ENCODE results near the gene NUDT14. TPM values are rescaled to one million over a fixed set of nuclear protein-coding genes. Genes with fewer than 3 reads are reported as not detected.

The NUDT14 gene
- total RNA-seq: 10 to 100 TPM; 13.3 to 18.2 TPM

DNA sequence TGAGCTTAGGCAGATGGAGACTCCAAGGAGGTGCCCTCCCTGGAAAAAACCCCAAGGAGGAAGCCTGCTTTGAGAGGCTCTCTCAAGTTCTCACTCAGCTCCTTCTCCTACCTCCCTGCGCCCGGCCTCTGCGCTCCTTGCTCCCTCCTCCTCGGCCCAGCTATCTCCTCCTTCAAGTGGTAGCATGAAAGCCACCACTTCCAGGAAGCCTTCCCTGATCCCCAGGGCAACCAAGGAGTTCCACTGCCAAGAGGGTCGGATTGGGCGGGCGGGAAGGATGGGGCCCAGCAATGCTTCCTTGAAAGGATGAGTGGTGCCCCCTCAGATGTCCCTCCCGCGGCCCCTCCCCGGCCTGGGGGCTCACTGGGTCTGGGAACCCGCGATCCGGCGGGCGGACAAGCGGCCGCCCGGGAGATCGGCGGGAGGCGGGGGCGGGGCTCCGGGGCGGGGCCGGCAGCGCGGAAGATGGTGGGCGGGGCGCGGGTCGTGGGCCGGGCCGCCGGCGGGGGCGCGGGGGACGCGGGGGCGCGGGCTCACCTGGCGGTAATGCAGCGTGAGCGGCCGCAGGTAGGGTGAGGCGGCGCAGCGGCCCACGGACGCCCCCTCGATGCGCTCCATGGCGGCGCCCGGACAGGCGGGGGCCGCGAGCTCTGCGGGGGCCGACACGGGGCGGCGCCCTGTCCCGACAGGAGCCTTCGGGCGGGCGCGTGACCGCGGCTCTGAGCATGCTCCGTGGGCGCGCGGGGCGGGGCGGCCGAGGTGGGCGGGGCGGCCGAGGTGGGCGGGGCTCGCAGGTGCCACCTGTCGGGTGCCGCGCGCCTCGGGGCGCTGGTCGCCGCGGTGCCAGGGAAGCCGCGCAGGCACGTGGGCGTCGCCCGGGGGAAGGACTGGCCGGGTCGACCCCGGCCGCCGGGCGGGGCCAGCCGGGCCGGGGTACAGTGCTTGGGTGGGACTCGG, at the start of gene NUDT14:
NUDT14 (minus strand) TSS at position 721 of the 957 bp plus-strand sequence; CDS start at position 618, 103 bp downstream.
- no peaks in the 10 kb centered on the region for H3K27me3 Mint-ChIP-seq (ENCODE audit: low read depth)
- no peaks in the 10 kb centered on the region for H3K36me3 Mint-ChIP-seq (ENCODE audit: insufficient read depth in 2 of 2)
- ATAC-seq (replicated peaks in 1 of 2): peak; percentile 84 to 87
- no peaks in the 10 kb centered on the region for H3K9me3 Mint-ChIP-seq
- H3K4me3 Mint-ChIP-seq: peak within 1 kb of the TSS; percentile 45 to 73
- no peaks in the 10 kb centered on the region for H3K4me1 Mint-ChIP-seq (ENCODE audit: low read depth)
- no peak within 1 kb of the TSS for H3K27ac Mint-ChIP-seq
- peak; percentile 75 to 82 for DNase-seq

DNA sequence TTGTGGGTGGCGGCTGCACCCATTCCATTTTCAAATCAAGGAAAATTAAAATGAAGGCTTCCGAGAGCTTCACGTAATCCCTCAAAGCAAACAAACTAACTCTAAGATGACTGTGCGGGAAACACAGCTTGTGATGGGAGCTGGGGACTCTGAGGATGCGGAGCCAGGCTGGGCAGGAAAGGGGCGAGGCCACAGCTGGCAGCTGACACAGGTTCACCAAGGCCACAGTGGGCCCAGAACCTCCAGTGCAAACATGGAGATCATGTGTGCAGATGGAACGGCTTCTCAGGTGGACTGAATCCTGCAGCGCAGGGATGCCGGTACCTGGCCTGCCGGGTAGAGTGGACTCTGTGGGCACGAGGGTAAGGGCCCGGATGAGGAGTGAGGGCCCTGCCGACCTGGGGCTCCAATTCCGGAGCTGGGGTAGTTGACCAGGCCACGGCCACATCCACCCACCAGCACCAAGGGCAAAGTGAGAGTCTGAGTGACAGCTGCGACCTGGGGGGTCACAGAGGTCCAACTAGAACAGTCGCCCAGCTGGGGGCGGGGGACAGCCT, 48.1 kb upstream of the NUDT14 start:
- no peaks in the 10 kb centered on the region for H3K9me3 Mint-ChIP-seq
- DNase-seq (no peak), ATAC-seq (replicated peaks in 1 of 2) (no peak)
- peaks cover 0 to 1% of the 10 kb centered on the region in 2 donors for H3K36me3 Mint-ChIP-seq (ENCODE audit: insufficient read depth in 2 of 2)
- no peaks in the 10 kb centered on the region for H3K27me3 Mint-ChIP-seq (ENCODE audit: low read depth)
- H3K4me3 Mint-ChIP-seq: no peak overlapping the region
- H3K27ac Mint-ChIP-seq: no peak overlapping the region
- no peaks in the 10 kb centered on the region for H3K4me1 Mint-ChIP-seq (ENCODE audit: low read depth)

DNA sequence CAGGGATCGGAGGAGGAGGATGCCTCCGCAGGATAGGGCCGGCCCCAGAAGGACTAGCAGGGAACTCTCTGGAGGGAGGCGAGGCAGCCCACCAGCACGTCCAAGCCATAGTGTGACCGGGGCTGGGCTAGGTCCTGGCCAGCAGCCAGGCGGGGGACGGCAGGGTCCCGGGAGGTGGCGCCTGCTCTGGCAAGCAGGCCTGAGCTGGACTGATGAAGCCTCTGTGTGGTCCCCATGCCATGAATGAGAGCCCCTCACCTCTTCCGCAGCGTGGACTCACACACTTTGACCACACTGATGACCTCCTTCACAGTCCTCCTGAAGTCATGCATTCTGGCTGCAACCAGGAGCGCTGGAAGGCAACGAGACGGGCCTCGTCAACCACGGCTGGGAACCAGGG, 47.5 kb upstream of the NUDT14 start:
- H3K27ac Mint-ChIP-seq: no peak overlapping the region
- no peaks in the 10 kb centered on the region for H3K4me1 Mint-ChIP-seq (ENCODE audit: low read depth)
- H3K36me3 Mint-ChIP-seq (ENCODE audit: insufficient read depth in 2 of 2): peaks cover 0 to 1% of the 10 kb centered on the region in 2 donors
- no peak overlapping the region for H3K4me3 Mint-ChIP-seq
- DNase-seq: no peak
- ATAC-seq (replicated peaks in 1 of 2): no peak
- H3K27me3 Mint-ChIP-seq (ENCODE audit: low read depth): no peaks in the 10 kb centered on the region
- no peaks in the 10 kb centered on the region for H3K9me3 Mint-ChIP-seq

GRCh38 chr14:105227346-105227745, 46.2 kb upstream of the NUDT14 start:
- Mint-ChIP-seq H3K27ac (no peak overlapping the region), H3K4me3 (no peak overlapping the region), H3K27me3 (ENCODE audit: low read depth) (no peaks in the 10 kb centered on the region), H3K36me3 (ENCODE audit: insufficient read depth in 2 of 2) (peaks cover 0 to 1% of the 10 kb centered on the region in 2 donors), H3K4me1 (ENCODE audit: low read depth) (no peaks in the 10 kb centered on the region), H3K9me3 (no peaks in the 10 kb centered on the region)
- ATAC-seq (replicated peaks in 1 of 2) (no peak), DNase-seq (no peak)

DNA sequence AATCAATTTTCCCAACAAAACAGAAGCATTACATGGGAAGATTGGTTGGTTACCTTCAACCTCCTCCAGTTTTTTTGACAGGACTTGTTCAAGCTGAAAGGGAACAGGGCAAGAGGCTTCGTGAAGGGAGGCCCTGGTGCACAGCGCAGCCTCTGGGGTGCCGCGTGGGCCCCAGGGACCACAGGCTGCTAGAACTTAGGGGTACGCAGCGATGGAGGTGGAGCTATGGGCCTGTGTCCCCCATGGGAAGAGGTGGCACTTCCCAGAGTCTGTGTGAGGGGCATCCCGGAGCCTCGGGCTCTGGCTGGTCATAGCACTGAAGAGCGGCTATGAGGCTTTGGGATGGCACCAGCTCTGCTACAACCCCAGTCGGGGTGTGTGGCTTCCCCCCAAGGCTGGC, 45.1 kb upstream of the NUDT14 start:
- H3K9me3 Mint-ChIP-seq: no peaks in the 10 kb centered on the region
- no peak overlapping the region for H3K4me3 Mint-ChIP-seq
- ATAC-seq (replicated peaks in 1 of 2): no peak
- H3K27me3 Mint-ChIP-seq (ENCODE audit: low read depth): no peaks in the 10 kb centered on the region
- H3K4me1 Mint-ChIP-seq (ENCODE audit: low read depth): no peaks in the 10 kb centered on the region
- DNase-seq: no peak
- peaks cover 0 to 1% of the 10 kb centered on the region in 2 donors for H3K36me3 Mint-ChIP-seq (ENCODE audit: insufficient read depth in 2 of 2)
- H3K27ac Mint-ChIP-seq: no peak overlapping the region

- Mint-ChIP-seq H3K27ac (peak overlapping the region; percentile 33), H3K4me3 (no peak overlapping the region), H3K36me3 (ENCODE audit: insufficient read depth in 2 of 2) (peaks cover 0 to 1% of the 10 kb centered on the region in 2 donors), H3K27me3 (ENCODE audit: low read depth) (no peaks in the 10 kb centered on the region), H3K4me1 (ENCODE audit: low read depth) (no peaks in the 10 kb centered on the region), H3K9me3 (no peaks in the 10 kb centered on the region)
- no peak for DNase-seq
- ATAC-seq (replicated peaks in 1 of 2): no peak
These were observed 43.9 kb upstream of the NUDT14 start for GRCh38 chr14:105224845-105225570.

DNA sequence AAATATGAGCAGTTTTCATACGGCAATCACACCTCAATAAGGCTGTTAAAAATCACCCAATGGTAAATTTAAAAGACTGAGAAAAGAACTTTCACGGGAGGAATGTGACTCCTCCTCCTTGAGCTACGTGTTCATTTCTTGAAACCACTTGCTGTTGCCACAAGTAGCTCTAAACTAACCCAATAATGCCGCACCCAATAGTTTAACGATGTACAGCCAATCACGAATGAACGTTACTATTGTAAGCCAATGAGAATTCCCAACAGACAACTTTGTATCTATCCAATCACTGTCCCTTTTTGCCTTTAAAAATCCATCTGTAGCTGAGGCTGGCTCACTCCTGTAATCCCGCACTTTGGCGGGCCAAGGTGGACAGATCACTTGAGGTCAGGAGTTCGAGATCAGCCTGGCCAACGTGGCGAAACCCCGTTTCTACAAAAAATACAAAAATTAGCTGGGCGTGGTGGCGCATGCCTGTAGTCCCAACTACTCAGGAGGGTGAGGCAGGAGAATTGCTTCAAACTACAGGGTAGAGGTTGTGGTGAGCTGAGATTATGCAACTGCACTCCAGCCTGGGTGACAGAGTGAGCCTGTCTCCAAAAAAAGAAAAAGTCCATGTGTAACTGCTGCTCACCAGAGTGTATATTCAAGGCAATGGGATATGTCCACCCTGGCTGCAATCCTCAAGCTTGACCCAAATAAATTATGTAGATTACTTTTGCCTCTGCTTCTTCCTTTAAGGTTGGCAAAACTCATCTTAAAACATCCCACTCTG, 42.8 kb upstream of the NUDT14 start:
- Mint-ChIP-seq H3K36me3 (ENCODE audit: insufficient read depth in 2 of 2) (peaks cover under 1 to 1% of the 10 kb centered on the region in 2 donors), H3K4me1 (ENCODE audit: low read depth) (no peaks in the 10 kb centered on the region), H3K27ac (no peak overlapping the region), H3K27me3 (ENCODE audit: low read depth) (no peaks in the 10 kb centered on the region), H3K9me3 (no peaks in the 10 kb centered on the region), H3K4me3 (no peak overlapping the region)
- ATAC-seq (replicated peaks in 1 of 2) (no peak), DNase-seq (no peak)

DNA sequence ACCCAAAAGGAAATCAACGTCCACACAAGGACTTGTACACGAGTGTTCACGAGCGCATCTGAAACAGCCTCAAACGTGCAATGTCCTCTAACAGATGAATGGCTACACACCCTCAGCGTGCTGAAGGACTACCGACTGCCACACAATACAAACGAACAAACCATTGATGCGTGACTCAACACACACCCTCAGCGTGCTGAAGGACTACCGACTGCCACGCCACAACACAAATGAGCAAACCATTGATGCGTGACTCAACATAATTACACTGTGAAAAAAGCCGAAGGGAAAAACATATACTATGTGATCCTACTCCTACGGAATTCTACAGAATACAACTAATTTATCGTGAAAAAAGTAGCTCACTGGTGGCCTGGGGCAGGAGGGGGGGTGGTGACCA, 42.1 kb upstream of the NUDT14 start:
- Mint-ChIP-seq H3K4me3 (no peak overlapping the region), H3K27me3 (ENCODE audit: low read depth) (no peaks in the 10 kb centered on the region), H3K36me3 (ENCODE audit: insufficient read depth in 2 of 2) (peaks cover 1 to 3% of the 10 kb centered on the region in 2 donors), H3K9me3 (no peaks in the 10 kb centered on the region), H3K27ac (no peak overlapping the region), H3K4me1 (ENCODE audit: low read depth) (no peaks in the 10 kb centered on the region)
- ATAC-seq (replicated peaks in 1 of 2): no peak
- no peak for DNase-seq

- no peak overlapping the region for H3K27ac Mint-ChIP-seq
- no peaks in the 10 kb centered on the region for H3K9me3 Mint-ChIP-seq
- no peaks in the 10 kb centered on the region for H3K4me1 Mint-ChIP-seq (ENCODE audit: low read depth)
- no peak overlapping the region for H3K4me3 Mint-ChIP-seq
- peaks cover 2 to 3% of the 10 kb centered on the region in 2 donors for H3K36me3 Mint-ChIP-seq (ENCODE audit: insufficient read depth in 2 of 2)
- DNase-seq: no peak
- no peaks in the 10 kb centered on the region for H3K27me3 Mint-ChIP-seq (ENCODE audit: low read depth)
- no peak for ATAC-seq (replicated peaks in 1 of 2)
These were observed 40.6 kb upstream of the NUDT14 start for GRCh38 chr14:105221598-105222178.

- Mint-ChIP-seq H3K36me3 (ENCODE audit: insufficient read depth in 2 of 2) (peaks cover 2 to 3% of the 10 kb centered on the region in 2 donors), H3K4me1 (ENCODE audit: low read depth) (no peaks in the 10 kb centered on the region), H3K9me3 (peaks cover 0 to under 1% of the 10 kb centered on the region in 2 donors), H3K27ac (no peak overlapping the region), H3K27me3 (ENCODE audit: low read depth) (no peaks in the 10 kb centered on the region), H3K4me3 (no peak overlapping the region)
- no peak for ATAC-seq (replicated peaks in 1 of 2)
- no peak for DNase-seq
These were observed 39.8 kb upstream of the NUDT14 start for GRCh38 chr14:105220699-105221597.

DNA sequence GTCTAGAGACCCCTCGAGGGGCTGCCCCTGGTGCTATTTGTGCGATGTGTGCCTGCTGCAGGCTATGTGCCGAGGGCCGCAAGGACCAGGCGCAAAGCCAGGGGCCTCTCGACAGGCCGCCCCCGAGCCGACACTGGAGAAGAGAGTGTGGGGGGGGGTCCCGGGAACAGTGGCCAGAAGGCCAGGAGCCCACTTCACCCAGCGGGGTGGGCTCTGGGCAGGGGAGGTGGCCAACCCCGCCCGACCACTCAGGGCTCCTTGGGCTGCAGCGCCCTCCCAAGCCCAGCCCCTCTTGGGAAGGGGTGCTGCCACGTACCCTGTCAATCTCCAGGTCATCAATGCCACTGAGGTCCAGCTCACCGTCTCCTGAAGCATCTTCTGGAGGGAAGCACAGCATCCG, 38.6 kb upstream of the NUDT14 start:
- Mint-ChIP-seq H3K4me3 (no peak overlapping the region), H3K4me1 (ENCODE audit: low read depth) (peaks cover 5% of the 10 kb centered on the region), H3K36me3 (ENCODE audit: insufficient read depth in 2 of 2) (peaks cover 1 to 3% of the 10 kb centered on the region in 2 donors), H3K9me3 (peaks cover 0 to 1% of the 10 kb centered on the region in 2 donors), H3K27ac (no peak overlapping the region), H3K27me3 (ENCODE audit: low read depth) (no peaks in the 10 kb centered on the region)
- DNase-seq: no peak
- no peak for ATAC-seq (replicated peaks in 1 of 2)
